HG02642 (cell line): Measurements from ENCODE around the gene AGBL3.

Source experiments
- ATAC-seq: cut with Tn5 transposase; IDR thresholded peaks from one replicate; pipeline ENCODE4 v1.9.1; 2021; ENCODE audit warnings: mild to moderate bottlenecking; ENCODE audit not compliant: unreplicated experiment, poor library complexity

Gene AGBL3

DNA sequence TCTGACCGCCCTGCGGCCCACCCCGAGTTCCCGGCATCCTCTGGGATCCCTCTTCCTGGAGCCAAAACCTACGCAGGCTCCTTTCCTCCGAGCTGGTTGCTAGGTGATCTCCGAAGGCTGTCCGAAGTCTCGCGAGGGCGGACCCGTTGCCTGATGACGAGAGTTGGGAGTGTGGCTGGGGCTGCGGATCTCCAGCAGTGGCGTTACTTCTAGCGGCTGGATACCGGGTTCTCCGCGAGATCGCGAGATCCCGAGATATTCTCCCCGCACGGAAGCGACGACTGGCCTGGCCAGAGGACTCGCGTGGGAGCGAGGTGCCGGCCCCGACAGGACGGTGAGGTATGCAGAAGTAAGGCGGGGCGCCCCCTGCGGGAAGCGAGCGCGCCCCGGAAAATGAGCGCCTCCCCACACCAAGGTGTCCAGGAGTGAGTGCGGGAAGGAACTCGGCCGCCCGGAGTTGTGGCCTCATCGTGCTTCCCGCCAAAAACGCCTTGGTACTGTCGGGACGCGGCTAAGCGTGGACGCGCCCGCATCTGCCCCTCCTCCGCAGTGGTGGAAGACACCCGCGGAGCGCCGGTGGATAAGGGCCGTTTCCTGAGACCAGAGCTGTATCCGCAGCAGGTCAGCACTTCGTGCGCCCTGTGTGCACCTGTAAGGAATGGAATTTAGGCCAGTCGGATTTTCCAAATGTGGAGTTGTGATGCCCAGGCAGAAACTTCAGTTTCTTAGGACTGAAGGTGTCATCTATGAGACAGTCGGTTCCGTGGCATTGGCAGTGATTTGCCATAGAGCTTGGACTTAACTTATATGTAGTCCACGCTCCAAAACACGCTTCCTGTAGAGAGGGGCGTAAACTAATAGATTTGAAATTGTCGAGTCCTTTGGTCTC lies at the start of gene AGBL3:
Gene AGBL3 (plus strand): TSS at position 146 of the 889 bp plus-strand sequence. CDS start 1,426 bp downstream, outside the sequence.
- ATAC-seq, result peak; percentile 92

DNA sequence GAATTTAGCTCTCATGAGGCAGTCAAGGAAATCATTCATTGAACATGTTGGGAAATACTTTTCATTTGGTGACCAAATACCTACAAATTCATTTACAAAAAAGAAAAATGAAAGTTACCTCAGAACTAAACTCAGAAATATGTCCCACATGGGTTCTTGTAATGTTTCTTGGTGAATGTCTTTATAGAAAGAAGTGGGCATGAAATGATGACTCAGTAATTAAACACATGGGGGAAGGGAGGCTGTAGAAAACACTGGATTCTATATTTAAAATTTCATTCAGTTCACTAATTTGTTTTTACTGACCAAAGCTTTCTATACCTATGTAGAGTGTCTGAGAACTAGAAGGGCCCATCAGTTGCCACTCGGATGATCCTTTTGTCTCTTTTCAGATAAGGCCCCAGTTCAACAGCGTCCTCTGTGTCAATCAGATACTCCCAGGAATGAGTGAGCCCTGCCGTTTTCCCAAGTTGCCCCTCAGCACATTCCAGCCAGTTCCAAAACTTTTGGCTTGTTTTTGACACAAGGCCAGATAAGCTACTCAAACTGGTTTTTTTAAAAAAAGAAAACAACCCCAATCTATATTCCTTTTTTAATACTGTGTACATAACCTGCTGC lies 49.3 kb upstream of the AGBL3 start:
- no peak for ATAC-seq

DNA sequence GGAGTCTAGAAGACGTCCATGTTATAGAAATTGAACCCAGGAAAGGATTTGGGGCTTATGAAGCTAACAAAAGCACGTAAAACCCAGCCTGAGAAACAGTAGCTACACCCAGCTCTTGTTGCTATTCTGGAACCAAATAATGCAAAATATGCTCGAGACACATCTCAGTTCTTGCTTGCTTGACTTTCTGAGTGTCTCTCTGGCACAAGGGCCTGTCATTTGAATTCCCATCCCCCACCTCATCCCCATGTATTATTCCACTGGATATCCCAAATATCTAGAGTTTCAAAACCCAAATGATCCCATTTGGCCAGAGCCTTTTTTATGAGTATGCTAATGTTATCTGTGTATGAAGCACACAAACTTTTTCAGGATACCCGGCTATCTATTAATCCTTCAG lies 48.2 kb upstream of the AGBL3 start:
- ATAC-seq, result no peak

DNA sequence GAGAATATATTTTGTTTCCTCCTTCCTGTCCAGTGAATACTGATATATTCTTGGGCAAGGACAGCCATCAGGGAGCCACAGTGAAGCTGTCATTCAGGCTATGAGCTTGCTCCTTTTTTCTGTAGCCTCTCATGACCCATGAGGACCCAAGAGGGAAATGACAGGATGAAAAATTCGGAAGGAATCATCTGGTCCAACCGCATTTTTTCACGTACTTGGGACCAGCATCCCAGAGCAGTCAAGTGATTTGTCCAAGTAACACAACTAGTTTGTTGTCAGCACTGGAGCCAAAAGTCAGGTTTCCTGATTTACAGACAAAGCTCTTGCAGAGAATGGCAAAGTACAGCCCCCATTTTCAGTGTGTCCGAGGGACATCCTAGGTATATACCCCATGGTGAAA lies 47.2 kb upstream of the AGBL3 start:
- ATAC-seq, result no peak

DNA sequence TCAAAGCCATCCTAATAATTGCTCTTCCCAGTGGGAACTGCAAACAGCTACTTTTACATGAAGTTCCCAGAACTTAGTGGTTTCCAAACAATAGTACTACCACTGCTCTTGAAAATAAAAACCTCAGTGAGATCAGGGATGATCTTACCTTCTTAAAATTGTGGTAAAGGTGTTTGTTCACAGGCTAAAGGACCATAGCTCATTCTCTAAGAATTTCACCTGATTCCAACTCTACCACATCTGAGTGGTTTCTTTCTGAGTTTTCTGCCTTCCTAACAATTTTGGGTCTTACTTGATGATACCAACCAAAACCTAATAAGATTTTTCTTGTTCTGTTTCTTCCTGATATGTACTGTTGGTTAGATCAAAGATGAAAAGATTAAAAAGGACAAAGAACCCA lies 45.6 kb upstream of the AGBL3 start:
- no peak for ATAC-seq

DNA sequence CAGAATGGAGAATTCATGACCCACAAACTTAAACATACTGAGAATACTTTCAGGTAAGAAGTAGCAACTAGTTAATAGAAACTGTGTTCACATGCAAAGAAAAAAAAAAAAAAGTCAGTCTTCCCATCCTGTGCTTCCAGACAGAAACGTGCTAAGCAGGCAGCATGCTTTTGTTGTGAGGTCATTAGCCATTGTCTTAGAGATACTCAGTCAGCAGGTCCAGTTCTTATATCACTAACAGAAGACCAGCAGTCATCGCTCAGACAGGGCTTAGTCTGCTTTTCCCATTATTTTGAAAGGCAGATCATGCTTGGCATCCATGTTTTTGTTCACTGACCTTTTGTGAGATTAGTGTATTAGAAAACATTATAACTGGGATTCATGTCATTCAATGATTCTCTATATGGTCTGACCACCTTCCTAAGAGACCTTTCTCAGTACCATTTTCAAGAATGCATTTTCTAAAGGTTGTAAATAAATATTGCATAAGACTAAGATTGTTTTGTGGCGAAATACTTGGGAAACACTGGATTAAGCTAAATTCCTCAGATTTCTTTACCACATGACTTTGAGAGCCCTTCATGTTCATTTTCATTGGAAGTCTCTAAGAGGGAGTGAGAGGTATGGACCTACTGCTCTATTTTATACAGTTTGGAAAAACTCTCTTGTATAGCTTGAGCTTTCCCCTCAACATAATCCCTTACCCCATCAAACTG lies 45.0 kb upstream of the AGBL3 start:
- no peak for ATAC-seq

DNA sequence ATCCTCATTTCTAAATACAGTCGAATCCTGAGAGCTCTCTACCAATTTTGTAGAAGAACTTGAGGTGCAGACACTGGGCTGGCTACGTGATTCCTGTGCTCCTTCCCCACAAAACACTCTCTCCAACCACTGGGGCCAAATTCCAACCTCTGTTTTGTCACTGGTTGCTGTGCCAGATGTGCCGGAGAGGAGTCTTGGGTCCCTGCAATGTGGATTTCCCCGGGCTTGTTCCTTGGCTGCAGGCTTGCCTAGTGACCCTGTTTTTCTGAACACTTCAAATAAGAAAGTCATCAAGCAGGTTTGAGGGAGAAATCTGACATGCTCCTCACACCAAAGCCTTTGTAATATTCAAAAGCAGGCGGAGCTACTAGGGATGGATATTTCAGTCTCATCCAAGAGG lies 44.4 kb upstream of the AGBL3 start:
- ATAC-seq, result no peak

DNA sequence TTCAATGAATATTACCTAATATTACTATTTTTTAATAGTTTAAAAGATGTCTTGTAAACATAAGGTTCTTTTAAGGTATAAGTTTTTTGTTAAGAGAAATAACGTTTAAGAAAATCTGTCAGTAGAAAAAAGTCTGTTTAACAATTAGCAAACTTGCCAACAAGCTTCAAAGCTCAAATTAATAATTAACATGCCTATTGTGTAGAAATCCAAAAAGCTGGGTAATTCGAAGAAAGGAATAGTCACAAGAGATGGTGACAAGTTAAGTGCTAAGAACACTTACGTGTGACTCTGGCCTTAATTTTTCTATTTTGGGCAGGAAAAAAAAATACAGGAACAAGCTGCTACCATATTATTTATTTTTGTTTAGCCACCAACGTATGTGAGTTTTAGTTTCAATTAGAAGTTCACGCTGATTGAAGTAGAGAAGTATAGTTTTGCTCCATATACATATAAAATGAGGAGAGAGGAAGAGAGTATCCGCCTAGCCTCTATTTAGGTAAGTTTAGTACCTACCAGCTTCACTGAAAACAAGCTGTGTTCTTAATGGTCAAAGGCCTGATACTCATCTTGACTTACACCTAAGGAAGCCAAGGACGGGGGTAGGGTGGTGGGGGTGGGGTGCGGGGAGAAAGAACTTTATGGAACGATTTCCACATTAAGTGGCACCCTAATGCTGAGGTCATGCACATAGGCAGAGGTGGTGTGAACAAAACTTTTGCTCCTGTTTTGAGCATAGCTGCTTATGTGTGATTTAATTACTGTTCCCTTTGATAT lies 43.4 kb upstream of the AGBL3 start:
- ATAC-seq, result no peak

DNA sequence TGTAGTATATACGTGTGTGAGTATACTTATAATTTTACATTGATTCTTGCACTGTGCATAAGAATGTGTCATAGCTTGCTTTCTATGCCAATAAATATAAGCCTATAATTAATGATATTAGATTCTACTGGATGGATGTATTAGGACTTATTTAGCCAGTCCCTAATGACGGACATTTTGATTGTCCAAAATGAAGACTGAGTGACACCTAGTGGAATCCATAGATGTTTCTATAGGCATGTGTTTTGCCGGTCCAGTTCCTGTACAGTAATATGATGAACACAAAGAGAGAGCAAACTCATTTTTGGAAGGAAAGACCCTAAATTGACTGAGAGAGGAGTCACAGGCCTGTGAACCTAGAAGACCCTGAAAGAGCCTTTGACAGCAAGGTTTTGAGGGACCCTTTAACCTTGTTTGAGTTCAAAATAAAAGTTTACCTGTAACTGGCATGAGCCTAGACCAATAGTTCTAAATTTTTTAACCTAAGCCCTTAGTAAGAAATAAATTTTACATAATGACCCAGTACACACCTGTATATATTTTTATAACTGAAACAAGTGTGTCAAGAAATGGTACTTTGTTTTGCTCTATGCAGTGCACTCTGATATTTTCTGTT lies 42.4 kb upstream of the AGBL3 start:
- ATAC-seq, result peak; percentile 64

DNA sequence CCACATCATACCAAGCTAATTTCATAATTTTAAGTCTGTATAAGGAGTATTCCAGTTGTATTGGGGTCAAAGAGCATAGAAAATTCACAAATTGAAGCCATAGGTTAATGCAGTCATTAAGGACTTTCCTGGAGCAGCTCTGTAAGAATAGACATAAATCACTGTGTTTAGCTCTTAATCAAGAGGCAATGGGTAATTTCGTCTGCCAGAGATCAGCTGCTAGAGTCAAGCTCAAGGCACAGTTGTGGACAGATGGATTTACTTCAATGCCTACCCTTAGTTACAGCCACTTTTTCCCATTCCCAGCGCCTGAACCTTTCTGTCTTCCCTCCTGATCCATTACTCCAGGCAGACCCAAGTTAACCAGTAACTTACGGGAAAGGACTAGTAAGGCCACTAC lies 40.6 kb upstream of the AGBL3 start:
- no peak for ATAC-seq

DNA sequence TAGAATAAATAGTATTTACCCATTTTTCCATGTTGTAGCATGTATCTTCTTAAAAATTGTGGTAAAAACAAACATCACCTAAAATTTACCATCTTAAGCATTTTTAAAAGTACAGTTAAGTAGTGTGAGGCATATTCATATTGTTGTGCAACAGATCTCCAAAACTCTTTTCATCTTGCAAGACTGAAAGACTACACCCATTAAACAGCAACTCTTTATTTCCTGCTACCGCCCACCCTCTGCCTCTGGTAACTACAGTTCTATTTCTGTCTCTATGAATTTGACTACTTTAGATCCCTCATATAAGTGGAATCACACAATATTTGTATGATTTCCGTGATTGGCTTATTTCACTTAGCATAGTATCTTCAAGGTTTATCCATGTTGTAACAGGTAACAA lies 40.0 kb upstream of the AGBL3 start:
- no peak for ATAC-seq

DNA sequence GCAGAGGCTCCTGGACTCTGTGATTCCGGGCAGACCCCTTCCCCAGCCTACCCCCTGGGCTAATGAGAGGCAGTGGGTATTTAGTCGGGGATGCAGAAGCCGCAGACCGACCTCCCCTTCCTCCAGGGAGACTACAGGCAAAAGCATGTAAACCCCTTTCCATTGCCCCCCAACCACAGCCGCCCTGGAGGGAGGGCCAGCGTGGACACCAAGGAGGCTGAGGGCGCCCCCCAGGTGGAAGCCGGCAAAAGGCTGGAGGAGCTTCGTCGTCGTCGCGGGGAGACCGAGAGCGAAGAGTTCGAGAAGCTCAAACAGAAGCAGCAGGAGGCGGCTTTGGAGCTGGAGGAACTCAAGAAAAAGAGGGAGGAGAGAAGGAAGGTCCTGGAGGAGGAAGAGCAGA lies 39.0 kb upstream of the AGBL3 start:
- no peak for ATAC-seq

DNA sequence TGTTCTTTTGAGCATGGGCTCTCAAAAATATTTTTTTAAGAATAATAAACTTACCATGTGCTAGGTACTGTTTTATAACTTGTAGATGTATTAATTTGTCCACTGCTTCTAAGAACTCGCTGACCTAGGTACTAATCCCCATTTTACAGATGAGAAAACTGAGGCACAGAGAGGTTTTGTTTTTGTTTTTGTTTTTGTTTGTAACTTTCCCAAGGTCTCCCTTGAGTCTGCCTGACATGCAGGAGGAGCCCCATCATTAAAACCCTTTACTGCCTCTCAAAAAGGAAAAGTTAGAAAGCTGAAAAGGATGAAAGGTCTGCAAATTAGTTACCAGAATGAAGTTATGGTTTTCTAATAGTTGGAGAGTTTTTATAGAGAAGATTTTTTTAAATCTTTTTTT lies 38.5 kb upstream of the AGBL3 start:
- no peak for ATAC-seq

DNA sequence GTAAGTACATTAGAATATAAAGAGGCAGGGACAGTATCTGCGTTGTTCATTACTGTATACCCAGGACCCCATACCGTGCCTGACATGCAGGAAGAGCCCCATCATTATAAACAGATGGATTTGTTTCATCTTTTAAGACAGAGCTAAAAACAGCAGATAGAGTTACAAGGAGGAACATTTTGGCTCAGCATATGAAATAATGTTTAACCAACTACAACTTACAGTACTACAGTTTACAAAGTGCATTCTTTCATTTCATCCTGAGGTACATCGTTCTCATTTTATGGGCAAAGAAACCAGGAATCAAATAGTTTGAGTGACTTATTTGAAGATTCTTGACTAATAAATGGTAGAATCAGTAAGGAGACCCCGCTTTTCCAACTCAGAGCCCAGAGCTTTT lies 38.1 kb upstream of the AGBL3 start:
- ATAC-seq, result no peak

DNA sequence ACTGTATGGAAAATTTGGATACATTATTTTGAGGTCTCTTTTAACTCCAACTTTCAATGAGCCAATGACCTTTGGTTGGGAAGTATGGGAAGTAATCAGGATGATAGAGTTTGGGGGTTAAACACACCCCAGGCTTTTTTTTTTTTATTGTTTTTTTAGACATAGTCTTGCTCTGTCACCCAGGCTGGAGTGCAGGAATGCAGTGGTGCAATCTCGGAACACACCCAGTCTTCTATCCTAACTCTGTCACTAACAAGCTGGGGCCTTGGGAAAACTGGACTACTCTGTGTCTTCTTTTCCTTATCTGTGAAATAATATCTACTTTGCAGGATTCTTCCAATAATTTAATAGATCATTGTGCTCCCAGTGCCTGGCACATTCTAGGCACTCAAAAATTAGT lies 37.6 kb upstream of the AGBL3 start:
- no peak for ATAC-seq

DNA sequence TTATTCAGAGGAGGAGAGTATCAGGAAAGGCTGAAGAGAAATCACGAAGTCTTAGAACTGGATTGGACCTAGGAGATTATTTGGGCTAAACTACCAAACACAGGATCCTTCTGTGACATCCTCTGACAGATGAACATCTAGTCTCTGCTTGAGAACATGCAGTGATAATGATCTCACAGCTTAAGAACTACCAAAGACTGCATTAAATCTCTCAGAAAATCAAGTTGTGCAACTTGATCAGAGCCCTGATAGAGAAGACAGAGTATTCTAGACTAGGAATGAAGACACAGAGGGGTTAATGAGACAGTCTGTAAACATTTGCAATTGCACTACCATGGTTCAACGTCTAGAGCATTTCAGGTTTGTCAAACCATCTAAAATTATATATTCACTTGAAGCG lies 37.1 kb upstream of the AGBL3 start:
- ATAC-seq, result no peak

DNA sequence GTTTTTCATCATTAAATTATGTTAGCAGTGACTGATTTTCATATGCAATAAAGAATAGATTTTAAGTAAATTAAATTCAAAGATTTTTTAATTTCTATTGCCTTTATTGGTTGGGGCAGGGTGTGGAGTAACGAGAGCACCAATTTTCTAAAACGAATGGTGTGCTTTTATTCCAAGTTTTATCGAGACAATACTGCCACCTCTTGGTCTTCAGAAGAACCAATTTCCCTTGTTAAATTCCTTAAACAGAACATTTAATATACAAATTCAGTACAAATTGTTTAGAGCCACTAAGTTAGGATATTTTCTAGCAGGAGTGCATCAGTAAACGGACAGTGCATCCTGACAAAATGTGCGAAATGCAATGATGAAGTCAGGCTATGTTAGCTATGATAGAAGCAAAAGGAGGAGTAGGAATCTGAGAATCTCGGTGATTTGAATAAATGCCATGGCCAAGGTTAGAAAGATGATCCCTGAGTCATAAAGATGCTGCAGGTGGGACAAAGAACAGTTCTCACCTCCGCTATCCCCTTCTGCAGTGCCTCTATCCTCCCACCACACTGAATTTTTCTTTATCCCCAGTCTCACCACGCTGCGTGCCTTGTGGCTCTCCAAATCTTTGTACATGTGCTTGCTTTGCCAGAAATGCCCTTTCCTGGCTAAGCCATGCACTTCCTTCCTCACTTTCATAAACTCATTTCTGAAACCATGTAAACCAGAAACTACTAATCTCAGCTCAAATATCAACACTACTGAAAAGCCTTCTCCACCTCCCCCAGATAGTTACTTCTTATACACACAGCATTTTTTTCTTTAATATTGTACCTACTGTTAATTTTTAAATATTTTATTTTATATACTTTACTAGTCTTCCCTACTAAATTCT lies 31.9 kb upstream of the AGBL3 start:
- no peak for ATAC-seq

DNA sequence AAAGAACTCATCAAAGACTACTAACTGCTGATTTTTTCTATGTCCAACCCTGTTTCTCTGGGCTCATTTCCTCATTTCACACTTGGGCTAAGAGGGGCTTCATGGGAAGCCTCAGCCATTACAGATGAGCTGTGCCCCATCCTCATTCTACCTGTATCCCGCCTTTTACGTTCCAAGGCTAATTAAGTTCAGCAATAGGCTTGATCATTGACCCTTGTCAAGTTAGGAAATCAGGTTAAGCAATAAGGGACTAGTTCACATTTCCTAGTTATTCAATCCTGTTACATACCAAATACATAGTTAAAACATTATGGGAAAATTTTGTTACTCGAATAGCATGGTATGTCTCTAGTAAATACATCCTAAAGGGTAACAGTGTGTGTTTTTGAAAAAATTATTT lies 29.3 kb upstream of the AGBL3 start:
- ATAC-seq, result no peak

DNA sequence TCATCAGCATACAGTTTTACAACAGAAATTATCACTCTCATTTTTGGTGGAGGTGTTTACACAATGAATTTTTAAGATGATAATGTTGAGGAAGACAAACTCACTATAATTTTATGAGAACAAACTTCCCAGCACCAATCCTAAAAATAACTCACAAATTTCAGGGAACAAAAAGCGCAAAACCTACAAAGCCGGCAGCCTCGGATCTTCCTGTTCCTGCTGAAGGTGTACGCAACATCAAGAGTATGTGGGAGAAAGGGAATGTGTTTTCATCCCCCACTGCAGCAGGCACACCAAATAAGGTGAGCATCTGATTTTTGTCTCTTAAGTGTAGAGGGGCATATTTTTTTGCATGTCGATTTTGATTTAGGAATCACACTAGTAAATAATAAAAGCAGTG lies 26.5 kb upstream of the AGBL3 start:
- no peak for ATAC-seq
